Mucosa of stomach (tissue), 1 donor: Measurements from ENCODE around the gene ATXN7L3.
"Not testable (repeated sequence)": the region's sequence is repeated elsewhere in the genome, so short reads cannot be mapped to it uniquely, and the experiment has no call there.

ENCODE experiments used
- H3K27me3 ChIP-seq: one replicate; pipeline ENCODE4 v1.7.0; 2013; ENCODE audit warnings: mild to moderate bottlenecking, low read length; ENCODE audit not compliant: control insufficient read depth, insufficient read depth
- H3K36me3 ChIP-seq: one replicate; pipeline ENCODE4 v1.7.0; 2013; ENCODE audit warnings: low read length; ENCODE audit not compliant: control insufficient read depth, insufficient read depth
- H3K4me1 ChIP-seq: one replicate; pipeline ENCODE4 v1.7.0; 2013; ENCODE audit warnings: mild to moderate bottlenecking, low read length; ENCODE audit not compliant: control insufficient read depth, insufficient read depth
- H3K4me3 ChIP-seq: one replicate; pipeline ENCODE4 v1.7.0; 2013; ENCODE audit warnings: low read length
- H3K9ac ChIP-seq: one replicate; pipeline ENCODE4 v1.7.0; 2013; ENCODE audit warnings: mild to moderate bottlenecking, low read length, moderate library complexity
- H3K9me3 ChIP-seq: one replicate; pipeline ENCODE4 v1.7.0; 2013; ENCODE audit warnings: mild to moderate bottlenecking, low read length, moderate library complexity; ENCODE audit not compliant: control insufficient read depth
- donor health status: Pancreatic carcinoma.

Gene ATXN7L3

DNA sequence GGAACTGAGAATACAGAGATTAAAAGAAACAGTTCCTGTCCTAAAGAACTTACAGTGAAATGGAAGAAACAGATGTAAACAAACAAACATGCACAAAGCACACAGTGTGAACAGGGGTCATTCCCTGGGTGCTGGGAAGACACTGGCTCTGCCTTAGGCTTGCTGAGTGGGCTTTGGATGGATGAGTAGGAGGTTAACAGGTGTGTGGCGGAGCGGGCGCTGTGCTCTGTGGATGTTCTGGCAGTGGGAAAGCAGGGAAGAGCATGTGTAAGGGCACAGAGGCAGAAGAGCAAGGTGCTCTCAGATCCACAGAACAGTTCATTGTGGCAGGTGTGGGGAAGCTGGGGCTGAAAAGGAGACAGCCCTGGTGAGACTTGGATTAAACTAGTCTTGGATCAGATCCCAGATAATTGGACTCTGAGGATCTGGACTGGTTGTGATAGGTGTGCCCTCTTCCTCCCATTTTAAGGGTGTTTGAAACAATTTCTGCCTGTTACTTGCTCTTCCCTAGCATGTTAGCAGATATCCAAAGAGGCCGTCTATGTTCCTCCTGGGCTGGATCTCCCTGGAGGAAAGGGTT lies 49.8 kb downstream of the ATXN7L3 start:
- Histone ChIP-seq H3K27me3 (no peaks in the 10 kb centered on the region), H3K9ac (no peak overlapping the region), H3K4me3 (no peak overlapping the region), H3K9me3 (no peaks in the 10 kb centered on the region), H3K36me3 (no peaks in the 10 kb centered on the region), H3K4me1 (no peaks in the 10 kb centered on the region)

DNA sequence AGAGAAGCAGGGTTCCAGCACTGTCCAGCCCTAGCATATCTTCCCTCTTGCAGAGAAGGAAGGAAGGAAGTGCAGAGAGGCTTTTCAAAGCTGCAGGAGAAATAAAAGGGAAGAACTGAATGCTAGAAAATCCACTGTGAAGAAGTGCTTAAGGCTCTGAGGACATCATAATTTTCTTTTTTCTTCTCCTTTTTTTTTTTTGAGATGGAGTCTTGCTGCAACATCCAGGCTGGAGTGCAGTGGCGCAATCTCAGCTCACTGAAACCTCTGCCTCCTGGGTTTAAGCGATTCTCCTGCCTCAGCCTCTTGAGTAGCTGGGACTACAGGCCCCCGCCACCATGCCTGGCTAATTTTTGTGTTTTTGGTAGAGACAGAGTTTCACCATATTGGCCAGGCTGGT lies 50.6 kb downstream of the ATXN7L3 start:
- H3K9ac ChIP-seq, H3K4me1 ChIP-seq, H3K9me3 ChIP-seq, H3K36me3 ChIP-seq, H3K27me3 ChIP-seq, H3K4me3 ChIP-seq: not testable (repeated sequence)

DNA sequence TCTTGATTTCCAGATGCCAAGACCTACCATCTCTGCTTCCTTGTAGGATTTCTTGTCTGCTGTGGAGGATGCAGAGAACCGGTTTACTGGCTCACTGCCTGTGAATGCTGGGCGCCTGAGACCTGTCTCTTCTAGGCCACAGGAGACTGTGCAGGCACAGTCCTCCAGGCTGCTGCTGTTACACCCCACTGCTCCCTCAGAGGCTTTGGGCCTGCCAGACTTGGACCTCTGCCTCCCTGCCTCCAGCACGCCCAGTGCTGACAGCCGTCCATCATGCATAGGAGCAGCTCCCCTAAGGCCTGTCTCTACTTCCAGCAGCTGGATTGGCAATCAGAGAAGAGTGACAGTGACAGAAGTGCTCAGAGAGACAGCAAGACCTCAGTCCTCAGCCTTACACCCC lies 51.9 kb downstream of the ATXN7L3 start:
- H3K27me3 ChIP-seq: no peaks in the 10 kb centered on the region
- H3K4me3 ChIP-seq: no peak overlapping the region
- H3K9ac ChIP-seq: no peak overlapping the region
- H3K9me3 ChIP-seq: no peaks in the 10 kb centered on the region
- no peaks in the 10 kb centered on the region for H3K36me3 ChIP-seq
- no peaks in the 10 kb centered on the region for H3K4me1 ChIP-seq

DNA sequence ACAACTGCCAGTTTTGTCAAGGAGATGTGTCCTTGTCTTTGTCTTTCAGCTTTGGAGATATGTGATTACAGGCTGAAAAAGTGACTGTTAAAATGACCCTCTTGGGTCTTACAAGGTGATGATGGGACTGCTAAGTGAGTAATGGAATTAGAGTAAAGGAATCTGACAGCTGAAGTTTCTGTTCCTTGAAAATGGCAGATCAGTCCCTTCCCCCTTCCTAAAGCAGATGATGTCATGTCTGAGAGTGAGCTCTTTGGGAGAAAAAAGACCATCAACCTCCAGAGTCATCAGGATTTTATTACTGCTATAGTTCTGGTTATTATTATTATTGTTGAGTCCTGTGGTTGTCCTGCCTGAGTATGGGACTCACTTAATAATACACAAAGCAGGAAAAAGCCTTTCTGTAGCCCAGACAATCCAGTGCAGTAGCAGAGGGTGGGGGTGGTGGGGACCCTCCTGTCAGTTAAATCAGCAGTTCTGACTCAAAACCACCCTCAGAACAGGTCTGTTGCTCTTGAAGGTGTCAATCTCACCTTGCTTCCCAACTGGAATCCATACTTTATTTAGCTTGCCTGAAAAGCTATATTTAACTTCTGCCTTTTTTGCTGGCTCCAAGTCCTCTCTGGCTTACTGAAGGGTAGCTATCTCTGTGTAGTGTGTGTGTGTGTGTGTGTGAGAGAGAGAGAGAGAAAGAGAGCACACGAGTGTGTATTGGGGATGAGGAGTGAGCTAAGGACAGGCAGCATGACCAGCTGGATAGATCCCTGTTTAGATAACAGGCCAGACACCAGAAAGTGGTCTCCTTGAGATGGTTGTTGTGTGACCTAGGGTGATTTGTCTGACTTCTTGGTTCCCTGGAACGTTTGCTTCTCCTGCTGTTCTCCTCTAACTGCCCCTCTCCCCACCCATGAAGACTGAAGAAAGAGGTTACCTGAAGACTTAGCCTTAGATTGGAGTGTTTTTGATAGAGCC lies 53.0 kb downstream of the ATXN7L3 start:
- Histone ChIP-seq H3K9ac (no peak overlapping the region), H3K27me3 (no peaks in the 10 kb centered on the region), H3K36me3 (no peaks in the 10 kb centered on the region), H3K9me3 (no peaks in the 10 kb centered on the region), H3K4me1 (peaks cover 8% of the 10 kb centered on the region), H3K4me3 (no peak overlapping the region)

DNA sequence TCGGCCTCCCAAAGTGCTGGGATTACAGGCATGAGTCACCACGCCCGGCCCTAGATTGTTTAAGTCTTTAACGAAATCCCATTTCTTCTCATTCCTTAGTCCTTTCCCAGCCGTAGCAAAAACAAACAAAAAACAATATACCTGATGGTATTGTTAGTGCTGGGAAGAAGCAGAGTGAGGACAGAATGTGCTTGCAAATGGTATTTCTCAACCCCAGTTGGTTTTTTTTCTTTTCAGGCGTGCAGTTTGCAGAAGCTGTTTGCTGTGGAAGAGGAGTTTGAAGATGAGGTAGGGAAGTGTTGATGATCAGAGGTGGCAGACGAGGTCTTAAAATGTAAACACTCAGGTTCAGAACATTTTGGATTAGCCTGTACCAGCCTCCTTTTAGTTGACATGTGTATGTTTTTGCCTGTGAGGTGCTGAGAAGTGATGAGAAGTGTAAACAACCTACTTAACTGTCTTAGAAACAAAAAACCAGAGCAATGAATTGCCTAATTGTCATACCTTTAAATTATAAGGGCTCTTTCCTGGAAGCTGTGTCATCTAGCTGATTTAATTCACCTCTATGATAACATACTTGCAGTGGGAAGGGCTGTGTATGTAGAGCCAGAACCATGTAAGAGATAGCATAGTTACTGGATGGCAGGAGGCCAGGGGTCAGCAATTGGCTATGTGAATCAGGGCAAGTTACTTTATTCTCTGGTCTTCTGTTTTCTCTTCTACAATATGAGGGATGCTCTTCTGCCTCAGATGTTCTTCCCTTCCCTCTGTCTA lies 54.5 kb downstream of the ATXN7L3 start:
- peaks cover 12% of the 10 kb centered on the region for H3K4me1 ChIP-seq
- H3K4me3 ChIP-seq: no peak overlapping the region
- H3K9ac ChIP-seq: no peak overlapping the region

DNA sequence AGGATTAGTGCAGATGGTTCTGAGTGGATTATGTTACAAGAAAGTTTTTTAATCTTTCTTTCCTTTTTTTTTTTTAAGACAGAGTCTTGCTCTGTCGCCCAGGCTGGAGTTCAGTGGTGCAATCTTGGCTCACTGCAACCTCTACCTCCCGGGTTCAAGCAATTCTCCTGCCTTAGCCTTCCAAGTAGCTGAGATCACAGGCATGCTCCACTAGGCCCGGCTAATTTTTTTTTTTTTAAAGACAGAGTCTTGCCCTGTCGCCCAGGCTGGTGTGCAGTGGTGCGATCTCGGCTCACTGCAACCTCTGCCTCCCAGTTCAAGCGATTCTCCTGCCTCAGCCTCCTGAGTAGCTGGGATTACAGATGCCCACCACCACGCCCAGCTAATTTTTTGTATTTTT lies 55.8 kb downstream of the ATXN7L3 start:
- not testable (repeated sequence) for H3K9me3 ChIP-seq, H3K27me3 ChIP-seq, H3K36me3 ChIP-seq, H3K4me3 ChIP-seq, H3K9ac ChIP-seq
- H3K4me1 ChIP-seq: peaks cover 13% of the 10 kb centered on the region

More for the DNA sequence above, 54.5 kb downstream of the ATXN7L3 start:
- Histone ChIP-seq H3K27me3 (no peaks in the 10 kb centered on the region), H3K36me3 (no peaks in the 10 kb centered on the region), H3K9me3 (no peaks in the 10 kb centered on the region)
